H9 (cell line): ENCODE measurements around the gene TMEM238. TPM values are rescaled to one million over a fixed set of nuclear protein-coding genes. Genes with fewer than 3 reads are reported as not detected.

Experiments used
- DNase-seq: peaks from one replicate; pipeline ENCODE4 v3.0.0-alpha.2; 2017
- H2AFZ ChIP-seq: one replicate; pipeline ENCODE4 v1.6.1; 2013; ENCODE audit warnings: mild to moderate bottlenecking, low read length, control low read depth, moderate library complexity
- H2AK5ac ChIP-seq: 2 replicates; pipeline ENCODE4 v1.6.1; 2013; ENCODE audit warnings: low read length, control low read depth, mixed read lengths; ENCODE audit not compliant: insufficient read length
- H2BK120ac ChIP-seq: one replicate; pipeline ENCODE4 v1.6.1; 2013; ENCODE audit warnings: low read depth, mild to moderate bottlenecking, low read length, control low read depth, inconsistent platforms; ENCODE audit not compliant: poor library complexity, severe bottlenecking
- H2BK12ac ChIP-seq: 2 replicates; pipeline ENCODE4 v1.6.1; 2013; ENCODE audit warnings: low read length, control low read depth, mixed read lengths, low read depth; ENCODE audit not compliant: insufficient read length
- H2BK15ac ChIP-seq: 2 replicates; pipeline ENCODE4 v1.6.1; 2013; ENCODE audit warnings: low read depth, low read length, control low read depth
- H2BK20ac ChIP-seq: one replicate; pipeline ENCODE4 v1.6.1; 2013; ENCODE audit warnings: low read depth, mild to moderate bottlenecking, low read length, control low read depth, inconsistent platforms; ENCODE audit not compliant: poor library complexity, severe bottlenecking
- H2BK5ac ChIP-seq: 2 replicates; pipeline ENCODE4 v1.6.1; 2013; ENCODE audit warnings: low read length, control low read depth, mixed read lengths; ENCODE audit not compliant: insufficient read length
- H3K14ac ChIP-seq: 2 replicates; pipeline ENCODE4 v1.6.1; 2013; ENCODE audit warnings: low read length, control low read depth; ENCODE audit not compliant: insufficient read depth
- H3K18ac ChIP-seq: 2 replicates; pipeline ENCODE4 v1.6.1; 2013; ENCODE audit warnings: low read depth, mild to moderate bottlenecking, mixed read lengths, low read length, control low read depth; ENCODE audit not compliant: insufficient read length
- H3K23ac ChIP-seq: 2 replicates; pipeline ENCODE4 v1.6.1; 2013; ENCODE audit warnings: low read length, control low read depth, mixed read lengths, low read depth; ENCODE audit not compliant: insufficient read length
- H3K23me2 ChIP-seq: 2 replicates; pipeline ENCODE4 v1.6.1; 2013; ENCODE audit warnings: low read depth, mild to moderate bottlenecking, mixed read lengths, low read length, control low read depth; ENCODE audit not compliant: insufficient read length, poor library complexity, severe bottlenecking
- H3K27ac ChIP-seq: 2 replicates; pipeline ENCODE4 v1.5.1; 2013; ENCODE audit warnings: low read length, control low read depth, mixed read lengths, low read depth; ENCODE audit not compliant: insufficient read length
- H3K27me3 ChIP-seq: 2 replicates; pipeline ENCODE4 v1.6.1; 2013; ENCODE audit warnings: low read length, control low read depth, inconsistent platforms; ENCODE audit not compliant: insufficient read depth
- H3K4ac ChIP-seq: 2 replicates; pipeline ENCODE4 v1.6.1; 2013; ENCODE audit warnings: low read depth, mild to moderate bottlenecking, control low read depth, inconsistent platforms, low read length, moderate library complexity
- H3K4me1 ChIP-seq: 2 replicates; pipeline ENCODE4 v1.6.1; 2013; ENCODE audit warnings: low read length, control low read depth, inconsistent platforms; ENCODE audit not compliant: insufficient read depth
- H3K4me2 ChIP-seq: 2 replicates; pipeline ENCODE4 v1.6.1; 2013; ENCODE audit warnings: low read length, control low read depth, mixed read lengths; ENCODE audit not compliant: insufficient read length, insufficient read depth
- H3K56ac ChIP-seq: 2 replicates; pipeline ENCODE4 v1.6.1; 2013; ENCODE audit warnings: low read depth, mild to moderate bottlenecking, mixed read lengths, low read length, control low read depth; ENCODE audit not compliant: insufficient read length
- H3K79me1 ChIP-seq: 2 replicates; pipeline ENCODE4 v1.6.1; 2013; ENCODE audit warnings: low read depth, mild to moderate bottlenecking, moderate library complexity, low read length, control low read depth, inconsistent platforms; ENCODE audit not compliant: insufficient read depth, poor library complexity, severe bottlenecking
- H3K79me2 ChIP-seq: 2 replicates; pipeline ENCODE4 v1.6.1; 2013; ENCODE audit warnings: low read length, control low read depth, inconsistent platforms; ENCODE audit not compliant: insufficient read depth
- H3K9ac ChIP-seq: 2 replicates; pipeline ENCODE4 v1.6.1; 2013; ENCODE audit warnings: low read length, control low read depth, mixed read lengths; ENCODE audit not compliant: insufficient read length; ENCODE audit errors: extremely low read depth
- H3K9me3 ChIP-seq: one replicate; pipeline ENCODE4 v1.6.1; 2013; ENCODE audit warnings: low read depth, low read length, inconsistent platforms; ENCODE audit not compliant: control insufficient read depth
- H3T11ph ChIP-seq: one replicate; pipeline ENCODE4 v1.6.1; 2013; ENCODE audit warnings: mild to moderate bottlenecking, low read length, control low read depth, inconsistent platforms
- H4K20me1 ChIP-seq: one replicate; pipeline ENCODE4 v1.6.1; 2013; ENCODE audit not compliant: control insufficient read depth, insufficient read length, insufficient read depth
- H4K5ac ChIP-seq: 2 replicates; pipeline ENCODE4 v1.6.1; 2013; ENCODE audit warnings: low read depth, mild to moderate bottlenecking, mixed read lengths, low read length, control low read depth; ENCODE audit not compliant: insufficient read length
- H4K8ac ChIP-seq: replicated peaks from 2 replicates; pipeline ENCODE4 v1.6.1; 2013; ENCODE audit warnings: low read length, control low read depth, mixed read lengths, low read depth; ENCODE audit not compliant: insufficient read length
- H4K91ac ChIP-seq: 2 replicates; pipeline ENCODE4 v1.6.1; 2013; ENCODE audit warnings: low read depth, mild to moderate bottlenecking, moderate library complexity, mixed read lengths, low read length, control low read depth; ENCODE audit not compliant: insufficient read length
- H3K27ac Mint-ChIP-seq, 3 experiments: 2 replicates in 2 of 3; 3 replicates in 1 of 3; pipeline ENCODE4 v1.8.0; 2020 to 2021; ENCODE audit warnings: mixed read lengths in 3 of 3, mild to moderate bottlenecking in 1 of 3, moderate library complexity in 1 of 3
- H3K27me3 Mint-ChIP-seq: 2 replicates; pipeline ENCODE4 v1.8.0; 2021; ENCODE audit warnings: low read depth, mild to moderate bottlenecking, moderate library complexity, mixed read lengths
- H3K36me3 Mint-ChIP-seq, 3 experiments: 2 replicates in 2 of 3; 3 replicates in 1 of 3; pipeline ENCODE4 v1.8.0; 2020 to 2021; ENCODE audit warnings: low read depth in 3 of 3, mixed read lengths in 3 of 3; ENCODE audit not compliant: insufficient read depth in 1 of 3
- H3K4me1 Mint-ChIP-seq, 2 experiments: 2 replicates each; pipeline ENCODE4 v1.8.0; 2020; ENCODE audit warnings: mixed read lengths in 2 of 2
- H3K4me3 Mint-ChIP-seq, 2 experiments: 2 replicates in 1 of 2; 3 replicates in 1 of 2; pipeline ENCODE4 v1.8.0; 2020 to 2021; ENCODE audit warnings: mild to moderate bottlenecking in 2 of 2, mixed read lengths in 2 of 2, moderate library complexity in 1 of 2
- H3K9me3 Mint-ChIP-seq, 2 experiments: 2 replicates in 1 of 2; 3 replicates in 1 of 2; pipeline ENCODE4 v1.8.0; 2020; ENCODE audit warnings: mild to moderate bottlenecking in 2 of 2, mixed read lengths in 2 of 2, moderate library complexity in 1 of 2
- WGBS: extraction: QIAGEN DNeasy Blood & Tissue Kit; methylation state at CpG from one replicate; pipeline ENCODE4 v1.1.7; 2013; ENCODE audit warnings: missing lambda C conversion rate, low lambda C conversion rate, mixed read lengths; ENCODE audit not compliant: insufficient read length; ENCODE audit errors: extremely low coverage; 5-methylcytosine and 5-hydroxymethylcytosine counted together
- total RNA-seq: library from RNA; stranded (reverse); gene quantifications from 2 replicates; pipeline ENCODE4 v1.2.1, GENCODE V29; 2021
- TF ChIP-seq, protein P1 (sequence below): fragments of 200-600 bp; sonication (generic); conservative IDR thresholded peaks from 3 replicates; pipeline ENCODE4 v1.8.0; 2021; ENCODE audit warnings: antibody characterized with exemption, mild to moderate bottlenecking

Gene TMEM238
- total RNA-seq, 1 experiment from 2014 or later: 4.8 TPM

GRCh38 chr19:55372316-55373081, 11.6 kb downstream of the TMEM238 start:
- Histone ChIP-seq H2BK12ac (no peak overlapping the region), H3K27ac (no peak overlapping the region), H3K18ac (no peak overlapping the region), H2BK5ac (no peak overlapping the region), H3K23me2 (peaks cover 12% of the 10 kb centered on the region), H4K5ac (no peak overlapping the region), H3K23ac (no peak overlapping the region), H2BK20ac (no peak overlapping the region), H3K56ac (no peak overlapping the region), H3K4me2 (no peak overlapping the region), H3K4ac (no peak overlapping the region), H3T11ph (no peak overlapping the region), H4K20me1 (no peaks in the 10 kb centered on the region), H3K79me1 (no peaks in the 10 kb centered on the region), H2AFZ (no peak overlapping the region), H3K4me1 (no peaks in the 10 kb centered on the region; the same call in 1 of the 2 replicates), H3K9me3 (no peaks in the 10 kb centered on the region), H2AK5ac (no peak overlapping the region), H3K27me3 (peaks cover 5% of the 10 kb centered on the region), H2BK120ac (no peak overlapping the region), H3K79me2 (no peaks in the 10 kb centered on the region), H4K91ac (no peak overlapping the region), H4K8ac (no peak overlapping the region), H3K14ac (peak overlapping the region; percentile 4; the same call in 1 of the 2 replicates), H2BK15ac (peak overlapping the region; percentile 33; the same call in 1 of the 2 replicates), H3K9ac (no peak overlapping the region)
- no peak overlapping the region for H3K27ac Mint-ChIP-seq
- DNase-seq: no peak
- H3K9me3 Mint-ChIP-seq: peaks cover 0 to 5% of the 10 kb centered on the region in 2 experiments; a peak in 2 of 5 replicates
- peaks cover 71% of the 10 kb centered on the region for H3K27me3 Mint-ChIP-seq
- WGBS: no CpG with 5 or more reads among the region's 24 CpGs
- H3K36me3 Mint-ChIP-seq: peaks cover 0 to 6% (median 0%) of the 10 kb centered on the region in 3 experiments; a peak in 1 of 7 replicates
- H3K4me3 Mint-ChIP-seq: 0 out of 5 replicates have a peak overlapping the region, but pooled peaks of 1 of the 2 experiments have one; percentile 8
- TF ChIP-seq, protein P1, sequence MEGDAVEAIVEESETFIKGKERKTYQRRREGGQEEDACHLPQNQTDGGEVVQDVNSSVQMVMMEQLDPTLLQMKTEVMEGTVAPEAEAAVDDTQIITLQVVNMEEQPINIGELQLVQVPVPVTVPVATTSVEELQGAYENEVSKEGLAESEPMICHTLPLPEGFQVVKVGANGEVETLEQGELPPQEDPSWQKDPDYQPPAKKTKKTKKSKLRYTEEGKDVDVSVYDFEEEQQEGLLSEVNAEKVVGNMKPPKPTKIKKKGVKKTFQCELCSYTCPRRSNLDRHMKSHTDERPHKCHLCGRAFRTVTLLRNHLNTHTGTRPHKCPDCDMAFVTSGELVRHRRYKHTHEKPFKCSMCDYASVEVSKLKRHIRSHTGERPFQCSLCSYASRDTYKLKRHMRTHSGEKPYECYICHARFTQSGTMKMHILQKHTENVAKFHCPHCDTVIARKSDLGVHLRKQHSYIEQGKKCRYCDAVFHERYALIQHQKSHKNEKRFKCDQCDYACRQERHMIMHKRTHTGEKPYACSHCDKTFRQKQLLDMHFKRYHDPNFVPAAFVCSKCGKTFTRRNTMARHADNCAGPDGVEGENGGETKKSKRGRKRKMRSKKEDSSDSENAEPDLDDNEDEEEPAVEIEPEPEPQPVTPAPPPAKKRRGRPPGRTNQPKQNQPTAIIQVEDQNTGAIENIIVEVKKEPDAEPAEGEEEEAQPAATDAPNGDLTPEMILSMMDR: no peak
- H3K4me1 Mint-ChIP-seq: peaks cover 32 to 49% of the 10 kb centered on the region in 2 experiments
